Measurements from ENCODE around the gene KIAA0319L. TPM values are rescaled to one million over a fixed set of nuclear protein-coding genes. Genes with fewer than 3 reads are reported as not detected.
"Not testable (repeated sequence)": the region's sequence is repeated elsewhere in the genome, so short reads cannot be mapped to it uniquely, and the experiment has no call there.

The KIAA0319L gene
- total RNA-seq, 4 donors from 2014 or later, result 91.7 to 112 (median 97.6) TPM

- no peaks in the 10 kb centered on the region for H3K27me3 ChIP-seq
- no peaks in the 10 kb centered on the region for H3K9me3 ChIP-seq
- H3K4me1 ChIP-seq, result no peaks in the 10 kb centered on the region
- H3K36me3 ChIP-seq, result peaks cover 0 to 36% (median 10%) of the 10 kb centered on the region in 4 donors
- WGBS, 2 donors (ENCODE audit: low coverage in 1 of 2), result 94 to 96% methylated on average over 2 to 4 of the region's 4 CpGs
- no peak for DNase-seq
- intact Hi-C loops (cut with DNase I; ENCODE audit: low total_unique reads), result loop anchor here (10.0 kb wide), 1 partner anchor 1056 kb away; no protein-coding TSS in a partner anchor
- no peak overlapping the region for H3K27ac ChIP-seq
- H3K4me3 ChIP-seq, result no peak overlapping the region
- in situ Hi-C loops (cut with MboI; ENCODE audit: low pct_ligation_motif_present in 1 of 4, low pct_unique_long_range_greater_than_20kb in 1 of 4, low sequenced_read_pairs in 3 of 4), result loop anchor here in 3 of 4 donors (25.0 kb wide), 3 partner anchors 91 to 291 kb away; partner anchors contain the start of genes C1orf216 (in 1 of the 3), CLSPN (in 1 of the 3), KIAA0319L (in 1 of the 3) and NCDN (in 1 of the 3)
- TF ChIP-seq POLR2AphosphoS5 (IDR thresholded peaks at IDR 0.05) (no peak), CTCF (IDR thresholded peaks at IDR 0.05) (no peak), EP300 (IDR thresholded peaks at IDR 0.05; ENCODE audit: low read depth) (no peak)
These were observed 86.1 kb downstream of the KIAA0319L start for GRCh38 chr1:35470977-35471613.

GRCh38 chr1:35466120-35466519 is 91.1 kb downstream of the KIAA0319L start:
- intact Hi-C loops (cut with DNase I; ENCODE audit: low total_unique reads), result no loop called here
- in situ Hi-C loops (cut with MboI; ENCODE audit: low pct_ligation_motif_present in 1 of 4, low pct_unique_long_range_greater_than_20kb in 1 of 4, low sequenced_read_pairs in 3 of 4), result loop anchor here in 3 of 4 donors (25.0 kb wide), 3 partner anchors 96 to 296 kb away; partner anchors contain the start of genes C1orf216 (in 1 of the 3), CLSPN (in 1 of the 3), KIAA0319L (in 1 of the 3) and NCDN (in 1 of the 3)
- Histone ChIP-seq H3K27me3 (no peaks in the 10 kb centered on the region), H3K4me1 (no peaks in the 10 kb centered on the region), H3K4me3 (no peak overlapping the region), H3K27ac (no peak overlapping the region), H3K36me3 (peaks cover 0 to 65% (median 8%) of the 10 kb centered on the region in 4 donors), H3K9me3 (no peaks in the 10 kb centered on the region)
- 84% methylated on average over 1 of the region's 1 CpG; no CpG with 5 or more reads in 1 of the 2 donors for WGBS, 2 donors (ENCODE audit: low coverage in 1 of 2)
- no peak for DNase-seq
- no peak for TF ChIP-seq EP300 (IDR thresholded peaks at IDR 0.05; ENCODE audit: low read depth)
- no peak for TF ChIP-seq POLR2AphosphoS5 (IDR thresholded peaks at IDR 0.05)
- no peak for TF ChIP-seq POLR2A (IDR thresholded peaks at IDR 0.05)
- TF ChIP-seq CTCF (IDR thresholded peaks at IDR 0.05), result no peak

GRCh38 chr1:35463749-35464148 is 93.5 kb downstream of the KIAA0319L start:
- intact Hi-C loops (cut with DNase I; ENCODE audit: low total_unique reads); H3K9me3 ChIP-seq; DNase-seq; H3K4me3 ChIP-seq; H3K27ac ChIP-seq; H3K27me3 ChIP-seq; H3K4me1 ChIP-seq: not testable (repeated sequence)
- WGBS, 2 donors (ENCODE audit: low coverage in 1 of 2), result 95% methylated on average over 2 of the region's 2 CpGs; no CpG with 5 or more reads in 1 of the 2 donors
- in situ Hi-C loops (cut with MboI; ENCODE audit: low pct_ligation_motif_present in 1 of 4, low pct_unique_long_range_greater_than_20kb in 1 of 4, low sequenced_read_pairs in 3 of 4), result loop anchor here in 3 of 4 donors (25.0 kb wide), 3 partner anchors 99 to 299 kb away; partner anchors contain the start of genes C1orf216 (in 1 of the 3), CLSPN (in 1 of the 3), KIAA0319L (in 1 of the 3) and NCDN (in 1 of the 3)
- H3K36me3 ChIP-seq, result peaks cover 0 to 49% (median 5%) of the 10 kb centered on the region in 4 donors

GRCh38 chr1:35463232-35463631 is 94.0 kb downstream of the KIAA0319L start:
- in situ Hi-C loops (cut with MboI; ENCODE audit: low pct_ligation_motif_present in 1 of 4, low pct_unique_long_range_greater_than_20kb in 1 of 4, low sequenced_read_pairs in 3 of 4), result loop anchor here in 3 of 4 donors (25.0 kb wide), 3 partner anchors 99 to 299 kb away; partner anchors contain the start of genes C1orf216 (in 1 of the 3), CLSPN (in 1 of the 3), KIAA0319L (in 1 of the 3) and NCDN (in 1 of the 3)
- H3K27ac ChIP-seq, result no peak overlapping the region
- peaks cover 0 to 47% (median 5%) of the 10 kb centered on the region in 4 donors for H3K36me3 ChIP-seq
- H3K9me3 ChIP-seq, result no peaks in the 10 kb centered on the region
- intact Hi-C loops (cut with DNase I; ENCODE audit: low total_unique reads), result no loop called here
- no peak for DNase-seq
- no peaks in the 10 kb centered on the region for H3K27me3 ChIP-seq
- no peak for TF ChIP-seq POLR2AphosphoS5 (IDR thresholded peaks at IDR 0.05)
- TF ChIP-seq CTCF (IDR thresholded peaks at IDR 0.05), result no peak
- TF ChIP-seq POLR2A (IDR thresholded peaks at IDR 0.05), result no peak
- TF ChIP-seq EP300 (IDR thresholded peaks at IDR 0.05; ENCODE audit: low read depth), result no peak
- no peak overlapping the region for H3K4me3 ChIP-seq
- no peaks in the 10 kb centered on the region for H3K4me1 ChIP-seq
- WGBS, 2 donors (ENCODE audit: low coverage in 1 of 2), result 83 to 89% methylated on average over 1 to 2 of the region's 2 CpGs

Data from transverse colon (tissue), 4 donors.